HAP-1 (cell line): Measurements from ENCODE around the gene CDH20.

Experiments
- DNase-seq, 2 experiments: peaks; one replicate each; pipeline ENCODE4 v3.0.0-alpha.2; 2016 to 2020; ENCODE audit warnings: low spot score in 2 of 2
- H3K27me3 ChIP-seq: fragments of 250-450 bp; sonication (Bioruptor Pico); 2 replicates; pipeline ENCODE4 v1.5.1; 2020; ENCODE audit warnings: low read depth, mild to moderate bottlenecking, moderate library complexity
- H3K36me3 ChIP-seq: fragments of 250-450 bp; sonication (Bioruptor Pico); replicated peaks from 2 replicates; pipeline ENCODE4 v1.5.1; 2020; ENCODE audit warnings: mild to moderate bottlenecking
- H3K4me1 ChIP-seq: fragments of 250-450 bp; sonication (Bioruptor Pico); 2 replicates; pipeline ENCODE4 v1.5.1; 2020; ENCODE audit warnings: mild to moderate bottlenecking
- H3K4me3 ChIP-seq: fragments of 250-450 bp; sonication (Bioruptor Pico); 2 replicates; pipeline ENCODE4 v1.5.1; 2020; ENCODE audit warnings: mild to moderate bottlenecking, moderate library complexity
- H3K9me3 ChIP-seq: fragments of 250-450 bp; sonication (Bioruptor Pico); 2 replicates; pipeline ENCODE4 v1.5.1; 2020; ENCODE audit warnings: mild to moderate bottlenecking, moderate library complexity
- in situ Hi-C: fragments of 300-500 bp; cut with MboI; formaldehyde crosslinking; loops from 3 replicates; pipeline ENCODE4 v1.14.3; 2020; ENCODE audit warnings: low sequenced_read_pairs, inconsistent platforms, mixed read lengths

The CDH20 gene

DNA sequence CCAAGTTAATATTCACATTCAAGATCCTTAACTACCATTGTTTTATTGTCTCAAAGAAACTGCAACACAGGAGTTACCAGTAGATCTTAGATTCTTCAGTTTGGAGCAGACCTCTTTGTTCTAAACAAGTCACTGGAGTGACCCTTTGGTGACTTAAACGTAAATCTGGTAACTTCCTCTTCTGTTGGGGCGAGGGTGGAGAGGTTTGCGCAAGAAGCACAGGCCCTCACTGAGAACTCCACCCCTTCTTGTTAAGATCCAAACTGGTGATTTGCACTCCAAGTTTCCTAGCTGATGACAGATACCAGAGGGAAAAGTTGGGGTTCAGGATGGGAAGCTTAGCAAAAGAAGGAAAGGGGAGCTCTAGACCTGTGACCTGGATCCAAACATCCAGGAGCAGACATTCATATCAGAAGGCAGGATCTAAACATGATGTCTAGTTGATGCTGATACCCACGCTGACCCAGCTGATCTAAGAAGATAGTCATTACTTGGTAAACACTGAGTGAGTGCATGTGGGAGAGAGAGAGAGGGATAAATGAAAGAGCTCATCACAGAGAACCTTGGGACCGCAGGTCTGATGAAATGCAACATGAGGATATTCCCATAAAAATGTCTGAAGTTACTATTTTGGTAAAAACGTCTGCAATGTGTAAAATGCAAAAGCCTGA lies 256.0 kb downstream of the CDH20 start:
- H3K36me3 ChIP-seq = no peaks in the 10 kb centered on the region
- H3K27me3 ChIP-seq = no peaks in the 10 kb centered on the region
- H3K9me3 ChIP-seq = no peaks in the 10 kb centered on the region
- no peaks in the 10 kb centered on the region for H3K4me1 ChIP-seq
- no peak overlapping the region for H3K4me3 ChIP-seq
- no peak for DNase-seq
- in situ Hi-C loops = loop anchor here (25.0 kb wide), 1 partner anchor 548 kb away; no protein-coding TSS in a partner anchor

DNA sequence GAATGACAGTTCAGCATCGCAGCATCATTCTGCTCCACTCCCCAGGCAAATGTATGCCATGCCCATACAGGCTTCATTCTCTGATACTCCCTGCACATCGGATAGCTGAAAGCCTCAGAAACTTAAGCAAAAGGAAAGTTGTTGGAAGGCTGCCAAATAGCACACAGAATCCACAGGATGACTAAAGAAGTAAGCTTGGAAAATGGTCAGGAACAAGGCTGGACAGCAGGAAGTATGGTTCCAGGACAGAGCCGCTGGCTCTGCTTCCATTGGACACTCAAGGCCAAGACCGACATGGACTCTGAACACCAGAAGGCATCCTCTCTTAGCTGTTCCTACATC lies 256.5 kb downstream of the CDH20 start:
- Histone ChIP-seq H3K4me3 (no peak overlapping the region), H3K9me3 (no peaks in the 10 kb centered on the region), H3K36me3 (no peaks in the 10 kb centered on the region), H3K4me1 (no peaks in the 10 kb centered on the region), H3K27me3 (no peaks in the 10 kb centered on the region)
- no peak for DNase-seq
- in situ Hi-C loops = loop anchor here (25.0 kb wide), 1 partner anchor 548 kb away; no protein-coding TSS in a partner anchor

DNA sequence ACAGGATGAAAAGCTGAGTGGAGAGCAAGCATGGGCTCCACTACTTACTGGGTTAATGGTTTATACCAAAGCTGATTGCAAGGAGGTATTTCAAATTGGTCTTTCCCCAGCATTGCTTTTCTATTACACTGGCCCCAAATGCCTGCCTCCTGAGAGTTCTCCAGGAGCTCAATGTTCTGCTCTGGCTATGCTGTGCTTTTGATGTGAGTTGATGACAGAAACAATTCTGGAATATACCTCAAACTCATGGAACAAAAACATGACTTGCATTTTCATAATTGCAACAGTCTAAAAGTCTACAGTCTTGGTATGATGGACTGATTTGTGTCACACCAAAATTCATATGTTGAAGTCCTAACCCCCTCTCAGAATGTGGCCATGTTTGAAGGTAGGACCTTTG lies 258.0 kb downstream of the CDH20 start:
- Histone ChIP-seq H3K9me3 (no peaks in the 10 kb centered on the region), H3K27me3 (no peaks in the 10 kb centered on the region), H3K4me3 (no peak overlapping the region), H3K4me1 (0 out of 2 replicates have a peak, but pooled peaks cover 2% of the 10 kb centered on the region), H3K36me3 (no peaks in the 10 kb centered on the region)
- no peak for DNase-seq
- in situ Hi-C loops = loop anchor here (25.0 kb wide), 1 partner anchor 546 kb away; no protein-coding TSS in a partner anchor

- in situ Hi-C loops = loop anchor here (25.0 kb wide), 1 partner anchor 542 kb away; no protein-coding TSS in a partner anchor
Measured at GRCh38 chr18:61595615-61596251, 262.5 kb downstream of the CDH20 start.

GRCh38 chr18:61596296-61596695 lies 263.1 kb downstream of the CDH20 start:
- no peak for DNase-seq
- Histone ChIP-seq H3K4me1 (peaks cover 6% of the 10 kb centered on the region; the same call in 1 of the 2 replicates), H3K9me3 (no peaks in the 10 kb centered on the region), H3K4me3 (no peak overlapping the region), H3K36me3 (no peaks in the 10 kb centered on the region), H3K27me3 (no peaks in the 10 kb centered on the region)
- in situ Hi-C loops = loop anchor here (25.0 kb wide), 1 partner anchor 541 kb away; no protein-coding TSS in a partner anchor

More at GRCh38 chr18:61595615-61596251, 262.5 kb downstream of the CDH20 start:
- H3K27me3 ChIP-seq = no peaks in the 10 kb centered on the region
- no peak overlapping the region for H3K4me3 ChIP-seq
- no peak for DNase-seq
- peaks cover 6% of the 10 kb centered on the region; the same call in 1 of the 2 replicates for H3K4me1 ChIP-seq
- H3K36me3 ChIP-seq = no peaks in the 10 kb centered on the region
- no peaks in the 10 kb centered on the region for H3K9me3 ChIP-seq

GRCh38 chr18:61597316-61597715 lies 264.1 kb downstream of the CDH20 start:
- DNase-seq = no peak
- H3K4me1 ChIP-seq = peaks cover 6% of the 10 kb centered on the region; the same call in 1 of the 2 replicates
- H3K27me3 ChIP-seq = no peaks in the 10 kb centered on the region
- H3K36me3 ChIP-seq = no peaks in the 10 kb centered on the region
- no peak overlapping the region for H3K4me3 ChIP-seq
- in situ Hi-C loops = loop anchor here (25.0 kb wide), 1 partner anchor 540 kb away; no protein-coding TSS in a partner anchor
- H3K9me3 ChIP-seq = no peaks in the 10 kb centered on the region

- in situ Hi-C loops = no loop called here
- Histone ChIP-seq H3K36me3 (no peaks in the 10 kb centered on the region), H3K4me1 (peaks cover 6% of the 10 kb centered on the region; the same call in 1 of the 2 replicates), H3K4me3 (no peak overlapping the region), H3K27me3 (no peaks in the 10 kb centered on the region), H3K9me3 (no peaks in the 10 kb centered on the region)
- no peak for DNase-seq
Measured at GRCh38 chr18:61600422-61600821, 267.2 kb downstream of the CDH20 start.

GRCh38 chr18:61602836-61603235 lies 269.6 kb downstream of the CDH20 start:
- H3K27me3 ChIP-seq = no peaks in the 10 kb centered on the region
- H3K4me1 ChIP-seq = no peaks in the 10 kb centered on the region
- no peaks in the 10 kb centered on the region for H3K9me3 ChIP-seq
- in situ Hi-C loops = no loop called here
- no peaks in the 10 kb centered on the region for H3K36me3 ChIP-seq
- DNase-seq = no peak
- H3K4me3 ChIP-seq = no peak overlapping the region
